GM20431 (cell line): ENCODE results near the gene AP3D1.

Source experiments
- in situ Hi-C: fragments of 300-500 bp; cut with MseI, MboI; formaldehyde crosslinking; loops from one replicate; pipeline ENCODE4 v1.15.0; 2020; ENCODE audit warnings: low sequenced_read_pairs; ENCODE audit not compliant: unreplicated experiment

The AP3D1 gene

GRCh38 chr19:2160379-2160778, 9.0 kb upstream of the AP3D1 start:
- in situ Hi-C loops: no loop called here

- in situ Hi-C loops: no loop called here
These were observed 6.1 kb upstream of the AP3D1 start for GRCh38 chr19:2157452-2157851.

- in situ Hi-C loops: no loop called here
These were observed 3.3 kb upstream of the AP3D1 start for GRCh38 chr19:2154587-2155075.

GRCh38 chr19:2150794-2151338, 500 bp downstream of the AP3D1 start:
- in situ Hi-C loops: no loop called here

- in situ Hi-C loops: no loop called here
These were observed 1.2 kb downstream of the AP3D1 start for GRCh38 chr19:2149980-2150793.

- in situ Hi-C loops: no loop called here
These were observed 2.8 kb downstream of the AP3D1 start for GRCh38 chr19:2148482-2149135.

- in situ Hi-C loops: no loop called here
These were observed 5.5 kb downstream of the AP3D1 start for GRCh38 chr19:2145831-2146241.

- in situ Hi-C loops: no loop called here
These were observed 7.2 kb downstream of the AP3D1 start for GRCh38 chr19:2144190-2144589.

GRCh38 chr19:2142173-2142829, 9.1 kb downstream of the AP3D1 start:
- in situ Hi-C loops: no loop called here

- in situ Hi-C loops: no loop called here
These were observed 11.2 kb downstream of the AP3D1 start for GRCh38 chr19:2140138-2140569.

GRCh38 chr19:2139385-2140137, 11.8 kb downstream of the AP3D1 start:
- in situ Hi-C loops: no loop called here

- in situ Hi-C loops: no loop called here
These were observed 13.2 kb downstream of the AP3D1 start for GRCh38 chr19:2138061-2138728.

GRCh38 chr19:2136796-2137195, 14.6 kb downstream of the AP3D1 start:
- in situ Hi-C loops: no loop called here

- in situ Hi-C loops: no loop called here
These were observed 15.6 kb downstream of the AP3D1 start for GRCh38 chr19:2135474-2136402.

GRCh38 chr19:2132731-2133490, 18.5 kb downstream of the AP3D1 start:
- in situ Hi-C loops: no loop called here

- in situ Hi-C loops: no loop called here
These were observed 19.2 kb downstream of the AP3D1 start for GRCh38 chr19:2132191-2132590.
